ENCODE data around the gene MPP7.
A peak's percentile ranks its signal among the peaks of the same experiment; 100 is the strongest.

The MPP7 gene

GRCh38 chr10:28269842-28270456 is 32.9 kb downstream of the MPP7 start:
- H4K20me1 ChIP-seq = no peaks in the 10 kb centered on the region
- H3K4me1 ChIP-seq = peaks cover 7 to 38% (median 25%) of the 10 kb centered on the region in 10 experiments; a peak in 19 of 20 replicates
- no peak for TF ChIP-seq Cebpa-rat (IDR thresholded peaks at IDR 0.05)

GRCh38 chr10:28266449-28267224 is 36.2 kb downstream of the MPP7 start:
- TF ChIP-seq Cebpa-rat (IDR thresholded peaks at IDR 0.05) = no peak
- H3K36me3 ChIP-seq = no peaks in the 10 kb centered on the region
- peak overlapping the region in 10 of 11 experiments; percentile 17 to 41 (median 28); a peak in 17 of 22 replicates for H3K4me2 ChIP-seq
- H3K9me3 ChIP-seq (replicated peaks in 1 of 11) = peaks cover 0 to 3% (median 0%) of the 10 kb centered on the region in 11 experiments; a peak in 2 of 22 replicates
- no peak overlapping the region for H3K4me3 ChIP-seq
- no peak overlapping the region for H3K27ac ChIP-seq
- no peaks in the 10 kb centered on the region for H4K20me1 ChIP-seq
- H3K27me3 ChIP-seq = no peaks in the 10 kb centered on the region
- peaks cover 7 to 34% (median 22%) of the 10 kb centered on the region in 10 experiments; a peak in 19 of 20 replicates for H3K4me1 ChIP-seq
- no peak overlapping the region for H3K9ac ChIP-seq

More at GRCh38 chr10:28269842-28270456, 32.9 kb downstream of the MPP7 start:
- Histone ChIP-seq H3K9ac (no peak overlapping the region), H3K9me3 (replicated peaks in 1 of 11) (peaks cover 0 to 3% (median 0%) of the 10 kb centered on the region in 11 experiments; a peak in 2 of 22 replicates), H3K4me2 (peak overlapping the region in 2 of 11 experiments; percentile 12 to 13; a peak in 1 of 22 replicates), H3K27me3 (no peaks in the 10 kb centered on the region), H3K36me3 (no peaks in the 10 kb centered on the region), H3K4me3 (no peak overlapping the region), H3K27ac (no peak overlapping the region)

GRCh38 chr10:28263136-28263857 is 39.6 kb downstream of the MPP7 start:
- no peak overlapping the region for H3K4me2 ChIP-seq
- H3K4me3 ChIP-seq = no peak overlapping the region
- no peaks in the 10 kb centered on the region for H4K20me1 ChIP-seq
- H3K4me1 ChIP-seq = peaks cover 7 to 26% (median 21%) of the 10 kb centered on the region in 10 experiments; a peak in 19 of 20 replicates
- no peak overlapping the region for H3K9ac ChIP-seq
- TF ChIP-seq Cebpa-rat (IDR thresholded peaks at IDR 0.05) = no peak
- no peaks in the 10 kb centered on the region for H3K27me3 ChIP-seq
- no peaks in the 10 kb centered on the region for H3K36me3 ChIP-seq
- H3K27ac ChIP-seq = no peak overlapping the region
- no peaks in the 10 kb centered on the region; a peak in 1 of 22 replicates for H3K9me3 ChIP-seq (replicated peaks in 1 of 11)

- H3K4me3 ChIP-seq = no peak overlapping the region
- no peaks in the 10 kb centered on the region for H3K36me3 ChIP-seq
- no peaks in the 10 kb centered on the region for H3K9me3 ChIP-seq (replicated peaks in 1 of 11)
- peaks cover 0 to 15% (median 9%) of the 10 kb centered on the region in 10 experiments; a peak in 12 of 20 replicates for H3K4me1 ChIP-seq
- H3K9ac ChIP-seq = no peak overlapping the region
- TF ChIP-seq Cebpa-rat (IDR thresholded peaks at IDR 0.05) = no peak
- no peak overlapping the region for H3K4me2 ChIP-seq
- H3K27me3 ChIP-seq = no peaks in the 10 kb centered on the region
- no peak overlapping the region for H3K27ac ChIP-seq
- H4K20me1 ChIP-seq = no peaks in the 10 kb centered on the region
These were observed 46.1 kb downstream of the MPP7 start for GRCh38 chr10:28256776-28257175.

- no peak for TF ChIP-seq Cebpa-rat (IDR thresholded peaks at IDR 0.05)
- H3K4me2 ChIP-seq = no peak overlapping the region
- H3K27me3 ChIP-seq = no peaks in the 10 kb centered on the region
- H3K27ac ChIP-seq = no peak overlapping the region
- no peak overlapping the region for H3K4me3 ChIP-seq
- H3K9me3 ChIP-seq (replicated peaks in 1 of 11) = no peaks in the 10 kb centered on the region
- no peaks in the 10 kb centered on the region for H3K36me3 ChIP-seq
- no peak overlapping the region for H3K9ac ChIP-seq
- H4K20me1 ChIP-seq = no peaks in the 10 kb centered on the region
- H3K4me1 ChIP-seq = no peaks in the 10 kb centered on the region
These were observed 48.4 kb downstream of the MPP7 start for GRCh38 chr10:28254290-28254985.

- Histone ChIP-seq H4K20me1 (no peaks in the 10 kb centered on the region), H3K9me3 (replicated peaks in 1 of 11) (no peaks in the 10 kb centered on the region), H3K27ac (no peak overlapping the region), H3K4me3 (no peak overlapping the region), H3K4me2 (no peak overlapping the region), H3K9ac (no peak overlapping the region), H3K27me3 (no peaks in the 10 kb centered on the region), H3K36me3 (no peaks in the 10 kb centered on the region), H3K4me1 (peaks cover 5 to 7% (median 6%) of the 10 kb centered on the region in 10 experiments)
- no peak for TF ChIP-seq Cebpa-rat (IDR thresholded peaks at IDR 0.05)
These were observed 49.6 kb downstream of the MPP7 start for GRCh38 chr10:28253169-28253785.
